Measurements from ENCODE around the gene CYP19A1. TPM values are rescaled to one million over a fixed set of nuclear protein-coding genes. Genes with fewer than 3 reads are reported as not detected.

CYP19A1 gene
- total and polyA plus RNA-seq, 9 of the 15 experiments (the other 6 are each of a cell fraction or from before 2014, with no cell fraction given) = 0.16 to 0.63 (median 0.47) TPM; not detected in 3

- no peak for TF ChIP-seq TCF7L2 (IDR thresholded peaks at IDR 0.05; ENCODE audit: low read depth, low read length)
- no peak for TF ChIP-seq ZBTB5 (IDR thresholded peaks at IDR 0.05)
- TF ChIP-seq ZNF398 (CRISPR knock-in tag; IDR thresholded peaks at IDR 0.05) = no peak
- TF ChIP-seq SMARCE1 (IDR thresholded peaks at IDR 0.05) = no peak
Measured at GRCh38 chr15:51356983-51357382, 18.6 kb upstream of the CYP19A1 start (continued).

- Histone ChIP-seq H3K9ac (ENCODE audit: insufficient read depth in 1 of 2, low read depth in 2 of 2, low read length in 2 of 2) (no peak overlapping the region), H3K9me1 (ENCODE audit: control insufficient read depth, insufficient read depth, low read length) (no peaks in the 10 kb centered on the region), H3K36me3 (ENCODE audit: control insufficient read depth, insufficient read depth, low read length) (no peaks in the 10 kb centered on the region), H3K79me2 (ENCODE audit: control insufficient read depth, insufficient read depth, low read length) (no peaks in the 10 kb centered on the region), H3K9me3 (replicated peaks; ENCODE audit: control insufficient read depth, insufficient read depth, low read depth, low read length) (no peaks in the 10 kb centered on the region), H3K4me2 (ENCODE audit: insufficient read depth, low read length) (no peak overlapping the region), H3K27me3 (ENCODE audit: control insufficient read depth in 2 of 2, insufficient read depth in 2 of 2, low read length in 2 of 2) (peaks cover 23 to 27% of the 10 kb centered on the region in 2 experiments; a peak in 4 of 5 replicates), H3K4me1 (replicated peaks in 1 of 2; ENCODE audit: control insufficient read depth in 2 of 2, insufficient read depth in 2 of 2, low read length in 2 of 2) (no peaks in the 10 kb centered on the region), H3K27ac (ENCODE audit: extremely low read depth, low read depth, low read length) (no peak overlapping the region), H3K4me3 (no peak overlapping the region), H4K20me1 (replicated peaks; ENCODE audit: control insufficient read depth, insufficient read depth, low read length) (no peaks in the 10 kb centered on the region), H2AFZ (ENCODE audit: low read depth, low read length) (no peak overlapping the region)
- CTCF ChIA-PET (ENCODE audit: low intra/inter-chr PET ratio) = no interaction called here
- POLR2A ChIA-PET = no interaction called here
- no peak for DNase-seq (ENCODE audit: extremely low read depth in 1 of 4, low spot score in 3 of 4)
- intact Hi-C loops (cut with micrococcal nuclease) = no loop called here
- BruUV-seq (replicated peaks) = no TSS peak
- WGBS (ENCODE audit: insufficient coverage, low coverage, missing lambda C conversion rate) = 0% methylated on average over 4 of the region's 5 CpGs
- in situ Hi-C loops (cut with MboI) = no loop called here
- no peak for FAIRE-seq
- no peak for ATAC-seq
- no peak for TF ChIP-seq MYNN (IDR thresholded peaks at IDR 0.05)
- TF ChIP-seq MYNN (CRISPR knock-in tag; IDR thresholded peaks at IDR 0.05) = no peak
- TF ChIP-seq ZNF766 (CRISPR knock-in tag; conservative IDR thresholded peaks at IDR 0.05) = no peak
- no peak for TF ChIP-seq PYGO2 (tag; IDR thresholded peaks at IDR 0.05)
- no peak for TF ChIP-seq FOXM1 (IDR thresholded peaks at IDR 0.05; ENCODE audit: low read depth)
- TF ChIP-seq FOXM1 (CRISPR knock-in tag; IDR thresholded peaks at IDR 0.05; ENCODE audit: low read depth) = no peak
- no peak for TF ChIP-seq ZNF263 (CRISPR knock-in tag; IDR thresholded peaks at IDR 0.05; ENCODE audit: borderline replicate concordance)
- no peak for TF ChIP-seq ZNF175 (CRISPR knock-in tag; IDR thresholded peaks at IDR 0.05; ENCODE audit: low read depth)
- TF ChIP-seq ZKSCAN1 (IDR thresholded peaks at IDR 0.05; ENCODE audit: low read depth, low read length) = no peak
- TF ChIP-seq ZBTB5 (IDR thresholded peaks at IDR 0.05) = no peak
- no peak for TF ChIP-seq MAFK (IDR thresholded peaks at IDR 0.05; ENCODE audit: low read length)
- no peak for TF ChIP-seq TAF1 (IDR thresholded peaks at IDR 0.05; ENCODE audit: control insufficient read depth, extremely low read depth, insufficient read depth, low read length, severe bottlenecking)
- TF ChIP-seq CXXC5 (CRISPR knock-in tag; IDR thresholded peaks at IDR 0.05) = no peak
- TF ChIP-seq NFXL1 (CRISPR knock-in tag; IDR thresholded peaks at IDR 0.05) = 0 out of 2 replicates have a peak, but pooled peaks have one; percentile 64
- no peak for TF ChIP-seq PCBP1 (IDR thresholded peaks at IDR 0.05; ENCODE audit: low read depth, low read length, poor library complexity, severe bottlenecking)
Measured at GRCh38 chr15:51356147-51356546, 17.8 kb upstream of the CYP19A1 start.

All from K562 (cell line).